CD14-positive monocyte (primary cell): ENCODE results near the gene ZNF180. TPM values are rescaled to one million over a fixed set of nuclear protein-coding genes. Genes with fewer than 3 reads are reported as not detected.
A peak's percentile ranks its signal among the peaks of the same experiment; 100 is the strongest.

Experiments used
- DNase-seq, 3 donors: peaks; one replicate each; pipeline ENCODE4 v3.0.0-alpha.2; 2011 to 2022
- H2AFZ ChIP-seq: 2 replicates; pipeline ENCODE4 v1.6.0; 2012; ENCODE audit warnings: mild to moderate bottlenecking, low read depth, low read length, inconsistent platforms; ENCODE audit not compliant: insufficient read depth, poor library complexity, severe bottlenecking
- H3K27ac ChIP-seq, 2 donors: 1 replicate in 1 of 2; 2 replicates in 1 of 2; pipeline ENCODE4 v1.5.1; 2012 to 2013; ENCODE audit warnings: low read length in 2 of 2, control low read depth in 1 of 2, inconsistent platforms in 1 of 2, low read depth in 1 of 2, mild to moderate bottlenecking in 1 of 2
- H3K27me3 ChIP-seq, 2 donors: one replicate each; pipeline versions ENCODE4 v1.6.0 to v1.6.1; 2011 to 2013; ENCODE audit warnings: low read length in 2 of 2; ENCODE audit not compliant: control insufficient read depth in 2 of 2, insufficient read depth in 2 of 2
- H3K36me3 ChIP-seq, 2 donors: replicated peaks in 1 of 2; 1 replicate in 1 of 2; 2 replicates in 1 of 2; pipeline versions ENCODE4 v1.5.1 to v1.6.1; 2012 to 2013; ENCODE audit warnings: low read length in 2 of 2, control low read depth in 1 of 2, inconsistent platforms in 1 of 2, mild to moderate bottlenecking in 1 of 2; ENCODE audit not compliant: insufficient read depth in 2 of 2, control insufficient read depth in 1 of 2
- H3K4me1 ChIP-seq, 2 donors: 1 replicate in 1 of 2; 2 replicates in 1 of 2; pipeline versions ENCODE4 v1.5.1 to v1.6.1; 2012 to 2013; ENCODE audit warnings: low read length in 2 of 2, control low read depth in 1 of 2, inconsistent platforms in 1 of 2, mild to moderate bottlenecking in 1 of 2, moderate library complexity in 1 of 2; ENCODE audit not compliant: insufficient read depth in 2 of 2, control insufficient read depth in 1 of 2
- H3K4me2 ChIP-seq: replicated peaks from 2 replicates; pipeline ENCODE3; 2012; ENCODE audit warnings: low read length, moderate library complexity, mild to moderate bottlenecking; ENCODE audit not compliant: poor library complexity, severe bottlenecking; ENCODE audit errors: extremely low read depth
- H3K4me3 ChIP-seq, 3 experiments: fragments of 200-600 bp in 1 of 3; sonication (generic) in 1 of 3; replicated peaks in 1 of 3; 1 replicate in 2 of 3; 2 replicates in 1 of 3; pipeline ENCODE4 v1.5.1; 2011 to 2013; ENCODE audit warnings: low read length in 3 of 3, mild to moderate bottlenecking in 3 of 3, control low read depth in 2 of 3, low read depth in 2 of 3, inconsistent platforms in 1 of 3, moderate library complexity in 1 of 3
- H3K79me2 ChIP-seq: 2 replicates; pipeline ENCODE4 v1.6.0; 2012; ENCODE audit warnings: mild to moderate bottlenecking, control low read depth, inconsistent platforms, low read length, moderate library complexity; ENCODE audit not compliant: insufficient read depth
- H3K9ac ChIP-seq: 2 replicates; pipeline ENCODE4 v1.6.0; 2017; ENCODE audit warnings: low read length, mild to moderate bottlenecking; ENCODE audit not compliant: insufficient read depth, poor library complexity, severe bottlenecking
- H3K9me3 ChIP-seq, 2 donors: replicated peaks in 1 of 2; 1 replicate in 1 of 2; 2 replicates in 1 of 2; pipeline versions ENCODE4 v1.5.1 to v1.6.1; 2012 to 2013; ENCODE audit warnings: low read length in 2 of 2, control low read depth in 1 of 2; ENCODE audit not compliant: control insufficient read depth in 1 of 2, insufficient read depth in 1 of 2
- H4K20me1 ChIP-seq: 2 replicates; pipeline ENCODE4 v1.6.0; 2012; ENCODE audit warnings: mild to moderate bottlenecking, low read length, control low read depth, moderate library complexity; ENCODE audit not compliant: insufficient read depth
- H3K27ac Mint-ChIP-seq, 7 donors: one replicate each; pipeline ENCODE4 v1.8.0; 2020; ENCODE audit warnings: mild to moderate bottlenecking in 7 of 7, mixed read lengths in 7 of 7, moderate library complexity in 6 of 7, inconsistent platforms in 2 of 7
- H3K27me3 Mint-ChIP-seq, 3 donors: one replicate each; pipeline ENCODE4 v1.8.0; 2021 to 2022; ENCODE audit warnings: low read depth in 3 of 3, mild to moderate bottlenecking in 3 of 3, mixed read lengths in 3 of 3, moderate library complexity in 3 of 3, inconsistent platforms in 1 of 3
- H3K36me3 Mint-ChIP-seq, 2 donors: one replicate each; pipeline ENCODE4 v1.8.0; 2020; ENCODE audit warnings: mixed read lengths in 2 of 2, inconsistent platforms in 1 of 2, mild to moderate bottlenecking in 1 of 2
- H3K4me1 Mint-ChIP-seq: one replicate; pipeline ENCODE4 v1.8.0; 2020; ENCODE audit warnings: mild to moderate bottlenecking, mixed read lengths
- H3K4me3 Mint-ChIP-seq, 2 donors: one replicate each; pipeline ENCODE4 v1.8.0; 2020; ENCODE audit warnings: mild to moderate bottlenecking in 2 of 2, mixed read lengths in 2 of 2, moderate library complexity in 1 of 2
- H3K9me3 Mint-ChIP-seq, 7 donors: one replicate each; pipeline ENCODE4 v1.8.0; 2020 to 2022; ENCODE audit warnings: mixed read lengths in 7 of 7, mild to moderate bottlenecking in 6 of 7, moderate library complexity in 6 of 7, inconsistent platforms in 2 of 7
- CTCF ChIP-seq: fragments of 200-600 bp; IDR thresholded peaks from one replicate; pipeline ENCODE4 v1.8.0; 2022; ENCODE audit warnings: antibody characterized with exemption, mild to moderate bottlenecking
- WGBS: methylation state at CpG from one replicate; pipeline ENCODE4 v1.1.5; 2013; ENCODE audit warnings: missing lambda C conversion rate; ENCODE audit not compliant: insufficient coverage; 5-methylcytosine and 5-hydroxymethylcytosine counted together
- intact Hi-C, 2 donors: fragments of 100-400 bp; cut with micrococcal nuclease; formaldehyde crosslinking; loops; one replicate each; pipeline versions ENCODE4 v1.15.0 to v1.15.1; 2023
- polyA plus RNA-seq, 3 donors: library from polyadenylated mRNA; depleted of rRNA in 1 of 3; unstranded in 2 of 3; stranded (reverse) in 1 of 3; fragments of 300-500 nt in 2 of 3; fragments of >200 nt in 1 of 3; fragmentation: Illumina TruSeq in 2 of 3; gene quantifications; 1 replicate in 2 of 3; 2 replicates in 1 of 3; pipeline ENCODE4 v1.2.3, GENCODE V29; 2012 to 2021

The ZNF180 gene
- polyA plus RNA-seq, 3 donors: 1.2 to 3.5 (median 2.7) TPM

DNA sequence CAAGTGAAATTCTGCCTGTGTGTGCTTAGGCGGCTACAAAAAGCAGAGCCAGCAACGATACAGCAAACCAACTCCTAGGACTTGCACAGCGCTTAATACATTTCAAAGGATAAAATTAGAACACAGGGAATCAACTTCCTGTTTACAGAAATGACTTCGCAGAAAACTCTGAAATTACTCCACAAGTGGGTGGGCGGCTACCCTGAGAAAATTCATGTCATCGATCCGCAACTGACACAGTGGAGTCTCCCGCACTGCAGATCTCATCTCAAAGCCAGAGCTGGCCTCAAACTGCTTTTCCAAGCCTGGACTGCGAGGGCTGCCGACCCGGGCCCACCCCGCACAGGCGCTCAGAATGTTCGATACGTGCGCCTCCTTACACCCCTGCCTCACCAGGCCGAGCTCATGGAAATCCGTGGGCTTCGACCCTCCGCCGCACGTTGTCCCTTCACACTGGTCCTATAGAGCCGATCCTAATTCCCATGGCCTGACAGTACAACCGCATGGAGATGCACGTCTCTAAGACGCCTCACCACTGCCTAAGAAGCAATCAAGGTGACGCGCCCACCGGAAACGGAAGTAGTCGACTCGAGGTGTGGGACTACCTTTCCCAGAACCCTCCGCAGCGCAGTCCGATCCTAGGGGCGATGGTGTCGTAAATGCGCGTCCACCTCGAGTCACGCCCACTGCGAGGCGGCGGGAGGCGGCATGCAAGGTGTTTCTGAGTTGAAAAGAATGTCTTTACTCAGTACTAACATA, 52.2 kb downstream of the ZNF180 start, which contains the start of gene ZNF229:
ZNF229 (minus strand) TSS at position 557 of the 759 bp plus-strand sequence. CDS start 5,625 bp downstream, outside the sequence.
- WGBS: 4% methylated on average over 37 of the region's 45 CpGs
- no peak within 1 kb of the TSS for H3K27ac Mint-ChIP-seq
- peak within 1 kb of the TSS; percentile 11 to 78 (median 37) for H3K4me3 ChIP-seq
- H3K4me3 Mint-ChIP-seq: peak within 1 kb of the TSS; percentile 80 to 90
- H3K27me3 Mint-ChIP-seq: peaks cover 0 to 3% (median 2%) of the 10 kb centered on the region in 3 donors
- H3K36me3 Mint-ChIP-seq: peaks cover 0 to 3% of the 10 kb centered on the region in 2 donors
- TF ChIP-seq CTCF: no peak
- H3K4me1 ChIP-seq: peaks cover 6 to 10% of the 10 kb centered on the region in 2 donors
- H3K36me3 ChIP-seq: no peaks in the 10 kb centered on the region
- no peaks in the 10 kb centered on the region for H3K79me2 ChIP-seq
- peak within 1 kb of the TSS; percentile 80 for H3K4me2 ChIP-seq
- H3K9ac ChIP-seq: no peak within 1 kb of the TSS
- no peaks in the 10 kb centered on the region for H4K20me1 ChIP-seq
- H3K4me1 Mint-ChIP-seq: peaks cover 9% of the 10 kb centered on the region
- peak within 1 kb of the TSS; percentile 73 for H2AFZ ChIP-seq
- peaks cover 65 to 96% of the 10 kb centered on the region in 2 donors for H3K9me3 ChIP-seq
- DNase-seq: peak in 2 of 3 donors; percentile 30 to 31
- H3K27me3 ChIP-seq: no peaks in the 10 kb centered on the region
- intact Hi-C loops: no loop called here
- peaks cover 56 to 92% (median 80%) of the 10 kb centered on the region in 7 donors for H3K9me3 Mint-ChIP-seq
- no peak within 1 kb of the TSS for H3K27ac ChIP-seq

DNA sequence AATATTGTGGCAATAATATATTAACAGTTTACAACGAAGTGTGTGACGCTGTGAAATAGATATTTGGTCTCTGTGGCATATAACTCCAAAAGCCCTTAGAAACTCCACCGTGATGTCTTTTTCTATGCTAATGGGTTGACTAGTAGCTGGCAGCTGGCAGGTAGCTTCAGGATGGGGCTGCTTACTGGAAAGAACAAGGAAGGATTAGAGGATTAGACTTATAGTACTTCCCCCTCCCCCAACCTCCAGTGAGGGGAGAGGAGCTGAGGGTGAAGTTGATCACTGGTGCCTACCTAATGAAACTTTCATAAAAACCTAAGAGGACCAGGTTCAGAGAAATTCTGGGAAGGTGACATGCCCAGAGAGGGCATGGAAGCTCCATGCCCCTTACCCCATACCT, 61.9 kb downstream of the ZNF180 start:
- no peak overlapping the region for H3K27ac ChIP-seq
- no peak overlapping the region for H2AFZ ChIP-seq
- H3K4me2 ChIP-seq: no peak overlapping the region
- WGBS: no CpG with 5 or more reads among the region's 3 CpGs
- no peaks in the 10 kb centered on the region for H4K20me1 ChIP-seq
- peaks cover 58 to 79% of the 10 kb centered on the region in 2 donors for H3K9me3 ChIP-seq
- peaks cover 0 to 2% (median 0%) of the 10 kb centered on the region in 3 donors for H3K27me3 Mint-ChIP-seq
- H3K27ac Mint-ChIP-seq: no peak overlapping the region
- no peak overlapping the region for H3K9ac ChIP-seq
- peaks cover 41 to 79% (median 69%) of the 10 kb centered on the region in 7 donors for H3K9me3 Mint-ChIP-seq
- intact Hi-C loops: no loop called here
- no peak for DNase-seq
- no peak overlapping the region for H3K4me3 ChIP-seq
- no peaks in the 10 kb centered on the region for H3K36me3 Mint-ChIP-seq
- TF ChIP-seq CTCF: no peak
- no peaks in the 10 kb centered on the region for H3K27me3 ChIP-seq
- no peaks in the 10 kb centered on the region for H3K4me1 Mint-ChIP-seq
- no peaks in the 10 kb centered on the region for H3K79me2 ChIP-seq
- H3K36me3 ChIP-seq: no peaks in the 10 kb centered on the region
- no peaks in the 10 kb centered on the region for H3K4me1 ChIP-seq
- no peak overlapping the region for H3K4me3 Mint-ChIP-seq
